ENCODE results near the gene LIMK1.

GRCh38 chr7:74106846-74107245 lies 23.2 kb downstream of the LIMK1 start:
- TF ChIP-seq CTCF (conservative IDR thresholded peaks at IDR 0.05; ENCODE audit: low read depth, low read length) (no peak), SMC3 (IDR thresholded peaks at IDR 0.05; ENCODE audit: low read depth, low read length) (no peak), POLR2A (IDR thresholded peaks at IDR 0.05; ENCODE audit: low read depth, low read length) (no peak), BHLHE40 (IDR thresholded peaks at IDR 0.05; ENCODE audit: low read depth, low read length) (no peak), FOS (IDR thresholded peaks at IDR 0.05; ENCODE audit: low read depth, low read length) (no peak), NFE2L2 (IDR thresholded peaks at IDR 0.05; ENCODE audit: low read depth, low read length) (no peak), CHD1 (IDR thresholded peaks at IDR 0.05; ENCODE audit: low read depth, low read length) (no peak), USF2 (IDR thresholded peaks at IDR 0.05; ENCODE audit: low read depth, low read length) (no peak), RAD21 (IDR thresholded peaks at IDR 0.05; ENCODE audit: low read length) (no peak), RFX5 (IDR thresholded peaks at IDR 0.05; ENCODE audit: low read depth, low read length) (no peak), MXI1 (IDR thresholded peaks at IDR 0.05; ENCODE audit: borderline replicate concordance, low read depth, low read length) (no peak), CEBPB (IDR thresholded peaks at IDR 0.05; ENCODE audit: low read depth, low read length) (no peak), ELK1 (IDR thresholded peaks at IDR 0.05; ENCODE audit: borderline replicate concordance, low read depth, low read length) (no peak), MAZ (IDR thresholded peaks at IDR 0.05; ENCODE audit: borderline replicate concordance, low read depth, low read length) (no peak)

All from IMR-90 (cell line).